COLO668 (cell line): ENCODE measurements around the gene ACSF3.
"Not testable (repeated sequence)": the region's sequence is repeated elsewhere in the genome, so short reads cannot be mapped to it uniquely, and the experiment has no call there.

Experiments used
- DNase-seq: peaks from one replicate; lab custom pipeline; 2025; ENCODE audit not compliant: unreplicated experiment; lab: John Stamatoyannopoulos, UW

The ACSF3 gene

GRCh38 chr16:89156740-89157645, 63.3 kb downstream of the ACSF3 start:
- DNase-seq = no peak

- DNase-seq = no peak
These were observed 64.1 kb downstream of the ACSF3 start for GRCh38 chr16:89157778-89158177.

GRCh38 chr16:89159066-89159849, 65.6 kb downstream of the ACSF3 start:
- DNase-seq = peak; percentile 27

GRCh38 chr16:89159850-89160354, 66.2 kb downstream of the ACSF3 start:
- DNase-seq = no peak

- no peak for DNase-seq
These were observed 67.5 kb downstream of the ACSF3 start for GRCh38 chr16:89160977-89161701.

GRCh38 chr16:89161763-89162713, 68.4 kb downstream of the ACSF3 start:
- peak; percentile 68 for DNase-seq

- no peak for DNase-seq
These were observed 69.6 kb downstream of the ACSF3 start for GRCh38 chr16:89163297-89163696.

- DNase-seq = no peak
These were observed 70.8 kb downstream of the ACSF3 start for GRCh38 chr16:89164436-89164835.

GRCh38 chr16:89164847-89165680, 71.4 kb downstream of the ACSF3 start:
- no peak for DNase-seq

- not testable (repeated sequence) for DNase-seq
These were observed 72.0 kb downstream of the ACSF3 start for GRCh38 chr16:89165681-89165979.

GRCh38 chr16:89166696-89167424, 73.2 kb downstream of the ACSF3 start:
- DNase-seq = no peak

GRCh38 chr16:89167425-89167941, 73.8 kb downstream of the ACSF3 start:
- DNase-seq = peak; percentile 90

- DNase-seq = no peak
These were observed 74.9 kb downstream of the ACSF3 start for GRCh38 chr16:89168381-89169189.

- no peak for DNase-seq
These were observed 76.1 kb downstream of the ACSF3 start for GRCh38 chr16:89169778-89170177.

GRCh38 chr16:89170346-89171215, 76.9 kb downstream of the ACSF3 start:
- DNase-seq = peak; percentile 88
